Transverse colon (tissue), 4 donors: Measurements from ENCODE around the gene ASB15. TPM values are rescaled to one million over a fixed set of nuclear protein-coding genes. Genes with fewer than 3 reads are reported as not detected.

Experiments used
- DNase-seq: peaks from one replicate; pipeline ENCODE4 v3.0.0-alpha.2; 2019
- H3K27ac ChIP-seq, 4 donors: fragments of 200-600 bp; sonication (generic); 2 replicates each; pipeline ENCODE4 v1.5.1; 2016 to 2018; ENCODE audit warnings: inconsistent platforms in 4 of 4
- H3K27me3 ChIP-seq: fragments of 200-600 bp; sonication (generic); 2 replicates; pipeline ENCODE4 v1.5.1; 2017; ENCODE audit warnings: inconsistent platforms
- H3K36me3 ChIP-seq, 4 donors: fragments of 200-600 bp; sonication (generic); 2 replicates each; pipeline ENCODE4 v1.5.1; 2017 to 2019; ENCODE audit warnings: inconsistent platforms in 4 of 4
- H3K4me1 ChIP-seq, 4 donors: fragments of 200-600 bp; sonication (generic); 2 replicates each; pipeline ENCODE4 v1.5.1; 2017 to 2020; ENCODE audit warnings: inconsistent platforms in 4 of 4
- H3K4me3 ChIP-seq, 4 donors: fragments of 200-600 bp; sonication (generic); 1 replicate in 1 of 4; 2 replicates in 3 of 4; pipeline versions ENCODE4 v1.5.1 to v1.6.1; 2017 to 2019; ENCODE audit warnings: inconsistent platforms in 4 of 4
- H3K9me3 ChIP-seq, 2 donors: fragments of 200-600 bp; sonication (generic); 2 replicates each; pipeline ENCODE4 v1.5.1; 2017 to 2019; ENCODE audit warnings: inconsistent platforms in 2 of 2
- CTCF ChIP-seq, 5 experiments: fragments of 200-600 bp in 3 of 5; fragments of 450-650 bp in 2 of 5; sonication (generic) in 3 of 5; IDR thresholded peaks; 1 replicate in 2 of 5; 2 replicates in 3 of 5; pipeline ENCODE4 v1.5.1; 2016 to 2017; ENCODE audit warnings: antibody characterized with exemption in 5 of 5, inconsistent platforms in 3 of 5, mild to moderate bottlenecking in 2 of 5, moderate library complexity in 1 of 5
- EP300 ChIP-seq: sonication (generic); formaldehyde crosslinking; IDR thresholded peaks from one replicate; pipeline ENCODE4 v1.6.1; 2017; ENCODE audit warnings: antibody characterized with exemption, low read depth
- POLR2A ChIP-seq: fragments of 450-650 bp; IDR thresholded peaks from one replicate; pipeline ENCODE4 v1.6.1; 2016; ENCODE audit warnings: antibody characterized with exemption, mild to moderate bottlenecking, moderate library complexity
- POLR2AphosphoS5 ChIP-seq, 3 donors: sonication (generic); formaldehyde crosslinking; IDR thresholded peaks; one replicate each; pipeline ENCODE4 v1.6.1; 2016; ENCODE audit warnings: antibody characterized with exemption in 3 of 3
- WGBS, 2 donors: methylation state at CpG; one replicate each; pipeline ENCODE4 v1.1.5; 2018; ENCODE audit warnings: low coverage in 1 of 2; 5-methylcytosine and 5-hydroxymethylcytosine counted together
- in situ Hi-C, 4 donors: fragments of 200-750 bp; cut with MboI; loops; one replicate each; pipeline versions ENCODE4 v1.15.0 to v1.15.1; 2017; ENCODE audit warnings: low sequenced_read_pairs in 3 of 4, low pct_ligation_motif_present in 1 of 4, low pct_unique_long_range_greater_than_20kb in 1 of 4
- intact Hi-C: fragments of 100-400 bp; cut with DNase I; formaldehyde crosslinking; loops from one replicate; pipeline ENCODE4 v1.15.1; 2023; ENCODE audit warnings: low total_unique reads
- total RNA-seq, 4 donors: library from RNA; depleted of rRNA; stranded (reverse); fragments of >200 nt; gene quantifications; one replicate each; pipeline ENCODE4 v1.1.0, GENCODE V29; 2016

ASB15 gene
- total RNA-seq, 4 donors from 2014 or later: not detected

DNA sequence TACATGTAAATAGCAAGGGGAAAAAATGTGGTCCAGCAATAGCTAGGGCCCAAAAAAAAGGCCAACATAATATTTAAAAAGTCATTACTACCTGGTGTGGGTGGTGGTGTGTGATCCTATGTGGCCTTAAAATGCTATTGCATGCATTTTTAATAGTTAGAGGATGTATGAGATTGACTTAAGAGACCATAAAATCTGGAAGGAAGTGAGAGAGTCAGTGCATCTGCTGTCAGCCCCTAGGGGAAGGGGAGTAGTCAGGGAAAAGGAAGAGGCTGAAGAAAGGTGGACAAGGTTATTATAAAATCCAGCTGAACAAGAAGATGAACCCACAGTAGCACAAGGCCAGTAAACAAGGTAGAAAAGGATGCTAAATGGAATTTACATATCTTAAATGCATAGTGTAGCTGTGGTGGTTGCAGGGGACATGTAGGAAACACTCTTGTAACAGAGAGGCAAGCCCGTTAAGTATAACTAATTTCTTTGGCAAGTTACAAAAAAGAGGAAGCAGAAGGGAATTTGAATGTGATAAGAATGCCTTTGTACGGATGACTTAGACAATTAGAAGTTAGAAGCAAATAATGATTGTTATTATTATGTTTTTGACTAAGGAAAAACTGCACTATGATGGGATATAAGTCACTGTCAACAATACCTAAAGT is 32.1 kb upstream of the ASB15 start:
- Histone ChIP-seq H3K27ac (no peak overlapping the region), H3K36me3 (no peaks in the 10 kb centered on the region), H3K4me1 (no peaks in the 10 kb centered on the region), H3K27me3 (no peaks in the 10 kb centered on the region), H3K4me3 (no peak overlapping the region), H3K9me3 (no peaks in the 10 kb centered on the region)
- in situ Hi-C loops (loop anchor here in 1 of 4 donors (25.0 kb wide), 1 partner anchor 107 kb away; no protein-coding TSS in a partner anchor), intact Hi-C loops (no loop called here)
- DNase-seq: no peak
- TF ChIP-seq CTCF (IDR thresholded peaks at IDR 0.05) (no peak), EP300 (no peak), POLR2A (no peak), POLR2AphosphoS5 (IDR thresholded peaks at IDR 0.05) (no peak)
- 53 to 59% methylated on average over 2 of the region's 2 CpGs for WGBS, 2 donors

DNA sequence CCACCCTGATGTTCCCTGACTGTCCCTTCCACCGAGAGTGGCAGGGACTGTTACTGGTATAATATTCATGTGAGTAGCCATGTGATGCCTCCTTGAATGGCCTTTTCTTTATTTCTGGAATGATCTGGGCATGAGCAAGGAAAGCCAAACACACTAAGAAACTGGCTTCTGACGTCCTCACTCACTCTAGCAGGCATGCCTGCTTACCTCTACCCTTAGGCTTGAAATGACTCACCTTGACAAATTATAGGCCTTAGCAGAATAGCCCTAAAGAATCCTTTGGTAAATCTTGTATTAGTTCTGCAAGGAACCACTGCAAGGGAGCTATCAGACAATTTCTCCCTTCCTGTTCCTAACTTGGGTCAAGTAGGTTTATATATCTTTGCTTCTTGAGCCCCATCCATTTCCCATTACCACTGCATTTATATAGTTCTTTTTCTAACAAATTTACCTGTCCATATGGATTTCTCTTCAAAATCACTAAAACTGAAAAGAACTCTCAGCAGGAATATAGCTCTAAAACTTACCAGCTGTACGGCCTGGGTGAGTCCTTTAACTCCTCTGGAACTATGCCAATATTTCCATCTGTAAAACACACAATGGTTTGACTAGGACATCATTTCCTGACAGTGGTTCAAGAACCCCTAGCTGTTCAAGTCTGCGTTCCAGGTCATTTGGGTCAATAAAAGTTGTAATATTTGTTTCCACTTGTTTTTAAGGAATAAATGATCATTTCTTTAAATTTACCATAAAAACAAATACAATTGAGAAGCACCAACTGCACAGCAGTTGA is 31.0 kb upstream of the ASB15 start:
- intact Hi-C loops: no loop called here
- Histone ChIP-seq H3K4me1 (no peaks in the 10 kb centered on the region), H3K27me3 (no peaks in the 10 kb centered on the region), H3K27ac (no peak overlapping the region), H3K36me3 (no peaks in the 10 kb centered on the region), H3K4me3 (no peak overlapping the region), H3K9me3 (no peaks in the 10 kb centered on the region)
- DNase-seq: no peak
- TF ChIP-seq POLR2AphosphoS5 (IDR thresholded peaks at IDR 0.05) (no peak), POLR2A (no peak), CTCF (IDR thresholded peaks at IDR 0.05) (no peak), EP300 (no peak)
- 49% methylated on average over 4 of the region's 4 CpGs; no CpG with 5 or more reads in 1 of the 2 donors for WGBS, 2 donors
- in situ Hi-C loops: loop anchor here in 1 of 4 donors (25.0 kb wide), 1 partner anchor 108 kb away; no protein-coding TSS in a partner anchor

DNA sequence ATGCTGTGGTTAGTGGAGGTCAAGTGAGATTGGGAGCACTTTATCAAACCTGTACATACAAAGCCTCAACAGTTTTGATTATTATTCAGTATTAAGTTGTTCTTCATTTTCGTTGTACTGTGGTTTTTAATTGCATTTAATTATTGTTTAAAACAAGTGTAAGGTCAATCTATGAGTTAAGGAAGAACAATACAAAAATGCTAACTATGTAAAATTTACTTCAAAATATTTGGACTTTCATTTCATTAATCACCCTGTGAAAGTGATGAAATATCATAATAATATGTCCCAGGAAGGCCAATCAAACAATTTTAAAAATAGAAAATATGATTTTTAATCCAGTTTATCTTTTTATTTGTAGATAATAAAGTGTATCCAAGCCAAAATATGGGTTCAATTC is 30.4 kb upstream of the ASB15 start:
- Histone ChIP-seq H3K27me3 (no peaks in the 10 kb centered on the region), H3K4me1 (no peaks in the 10 kb centered on the region), H3K9me3 (no peaks in the 10 kb centered on the region), H3K36me3 (no peaks in the 10 kb centered on the region), H3K4me3 (no peak overlapping the region), H3K27ac (no peak overlapping the region)
- in situ Hi-C loops (loop anchor here in 1 of 4 donors (25.0 kb wide), 1 partner anchor 109 kb away; no protein-coding TSS in a partner anchor), intact Hi-C loops (no loop called here)
- 50 to 60% methylated on average over 1 of the region's 1 CpG for WGBS, 2 donors
- TF ChIP-seq EP300 (no peak), POLR2AphosphoS5 (IDR thresholded peaks at IDR 0.05) (no peak), POLR2A (no peak), CTCF (IDR thresholded peaks at IDR 0.05) (no peak)
- DNase-seq: no peak

GRCh38 chr7:123571684-123572083 is 29.9 kb upstream of the ASB15 start:
- 78% methylated on average over 1 of the region's 1 CpG; no CpG with 5 or more reads in 1 of the 2 donors for WGBS, 2 donors
- H3K4me3 ChIP-seq: no peak overlapping the region
- H3K27me3 ChIP-seq: no peaks in the 10 kb centered on the region
- no peaks in the 10 kb centered on the region for H3K36me3 ChIP-seq
- no peak for DNase-seq
- TF ChIP-seq CTCF (IDR thresholded peaks at IDR 0.05) (no peak), POLR2AphosphoS5 (IDR thresholded peaks at IDR 0.05) (no peak), POLR2A (no peak), EP300 (no peak)
- H3K9me3 ChIP-seq: no peaks in the 10 kb centered on the region
- in situ Hi-C loops: loop anchor here in 1 of 4 donors (25.0 kb wide), 1 partner anchor 109 kb away; no protein-coding TSS in a partner anchor
- intact Hi-C loops: no loop called here
- H3K27ac ChIP-seq: no peak overlapping the region
- H3K4me1 ChIP-seq: no peaks in the 10 kb centered on the region
